ENCODE data around the gene CFAP210. TPM values are rescaled to one million over a fixed set of nuclear protein-coding genes. Genes with fewer than 3 reads are reported as not detected.

CFAP210 gene
- total and polyA plus RNA-seq, 9 of the 15 experiments (the other 6 are each of a cell fraction or from before 2014, with no cell fraction given): 0.75 to 3.6 (median 1.3) TPM

DNA sequence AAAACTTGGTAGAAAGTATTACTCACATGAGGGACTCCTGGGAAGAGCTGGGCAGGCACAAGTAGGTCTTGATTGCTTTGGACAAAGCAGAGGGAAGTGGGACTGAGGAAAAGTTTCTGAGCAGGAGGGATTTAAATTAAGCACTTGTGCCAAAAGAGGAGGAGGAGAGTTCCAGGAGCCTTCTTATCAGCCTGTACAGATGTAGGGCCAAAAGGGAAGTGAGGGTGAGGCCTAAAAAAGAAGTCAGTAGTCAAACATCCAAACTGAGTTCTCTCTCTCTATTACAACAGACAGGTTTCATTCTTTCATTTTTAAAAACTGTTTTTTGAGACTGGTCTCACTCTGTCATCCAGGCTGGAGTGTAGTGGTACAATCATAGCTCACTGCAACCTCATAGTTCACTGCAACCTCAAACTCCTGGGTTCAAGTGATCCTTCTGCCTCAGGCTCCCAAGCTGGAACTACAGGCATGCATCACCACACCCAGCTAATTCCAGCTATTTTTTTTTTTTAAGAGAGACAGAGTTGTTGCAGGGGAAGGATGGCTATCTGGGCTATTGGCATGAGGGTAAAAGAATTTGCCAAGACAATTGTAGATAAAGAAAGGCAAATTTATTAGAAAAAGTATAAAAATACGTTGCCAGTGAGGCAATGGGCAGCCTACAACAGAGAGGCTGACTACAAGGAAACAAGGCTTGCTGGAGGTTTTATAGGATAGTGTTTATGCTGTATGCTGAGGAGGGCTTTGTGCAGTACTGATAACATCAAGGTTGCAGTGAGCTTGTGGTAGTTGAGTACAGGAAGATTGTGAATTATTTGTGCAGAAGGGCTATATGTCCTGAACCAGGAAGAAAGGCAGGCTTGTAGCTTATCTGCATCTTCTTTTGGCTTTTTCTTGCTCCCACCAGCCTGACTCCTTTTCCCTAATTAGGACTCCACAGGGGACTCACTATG is 29.0 kb downstream of the CFAP210 start (continued):
- TF ChIP-seq ATF7 (IDR thresholded peaks at IDR 0.05): peak; percentile 65
- TF ChIP-seq, protein P1, sequence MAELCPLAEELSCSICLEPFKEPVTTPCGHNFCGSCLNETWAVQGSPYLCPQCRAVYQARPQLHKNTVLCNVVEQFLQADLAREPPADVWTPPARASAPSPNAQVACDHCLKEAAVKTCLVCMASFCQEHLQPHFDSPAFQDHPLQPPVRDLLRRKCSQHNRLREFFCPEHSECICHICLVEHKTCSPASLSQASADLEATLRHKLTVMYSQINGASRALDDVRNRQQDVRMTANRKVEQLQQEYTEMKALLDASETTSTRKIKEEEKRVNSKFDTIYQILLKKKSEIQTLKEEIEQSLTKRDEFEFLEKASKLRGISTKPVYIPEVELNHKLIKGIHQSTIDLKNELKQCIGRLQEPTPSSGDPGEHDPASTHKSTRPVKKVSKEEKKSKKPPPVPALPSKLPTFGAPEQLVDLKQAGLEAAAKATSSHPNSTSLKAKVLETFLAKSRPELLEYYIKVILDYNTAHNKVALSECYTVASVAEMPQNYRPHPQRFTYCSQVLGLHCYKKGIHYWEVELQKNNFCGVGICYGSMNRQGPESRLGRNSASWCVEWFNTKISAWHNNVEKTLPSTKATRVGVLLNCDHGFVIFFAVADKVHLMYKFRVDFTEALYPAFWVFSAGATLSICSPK (IDR thresholded peaks at IDR 0.05; ENCODE audit: borderline replicate concordance): 0 out of 2 replicates have a peak, but pooled peaks have one; percentile 33
- TF ChIP-seq, protein P2, sequence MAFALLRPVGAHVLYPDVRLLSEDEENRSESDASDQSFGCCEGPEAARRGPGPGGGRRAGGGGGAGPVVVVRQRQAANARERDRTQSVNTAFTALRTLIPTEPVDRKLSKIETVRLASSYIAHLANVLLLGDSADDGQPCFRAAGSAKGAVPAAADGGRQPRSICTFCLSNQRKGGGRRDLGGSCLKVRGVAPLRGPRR (CRISPR knock-in tag; IDR thresholded peaks at IDR 0.05): no peak
- no peak for TF ChIP-seq HSF4 (CRISPR knock-in tag; IDR thresholded peaks at IDR 0.05; ENCODE audit: borderline replicate concordance)
- no peak; the same call in 1 of the 2 replicates for TF ChIP-seq MYBL2 (IDR thresholded peaks at IDR 0.05; ENCODE audit: low read depth)
- no peak for TF ChIP-seq MYBL2 (CRISPR knock-in tag; IDR thresholded peaks at IDR 0.05; ENCODE audit: borderline replicate concordance)
- TF ChIP-seq MBD2 (IDR thresholded peaks at IDR 0.05; ENCODE audit: borderline replicate concordance, low read depth): no peak; the same call in 1 of the 2 replicates
- TF ChIP-seq, protein P3, sequence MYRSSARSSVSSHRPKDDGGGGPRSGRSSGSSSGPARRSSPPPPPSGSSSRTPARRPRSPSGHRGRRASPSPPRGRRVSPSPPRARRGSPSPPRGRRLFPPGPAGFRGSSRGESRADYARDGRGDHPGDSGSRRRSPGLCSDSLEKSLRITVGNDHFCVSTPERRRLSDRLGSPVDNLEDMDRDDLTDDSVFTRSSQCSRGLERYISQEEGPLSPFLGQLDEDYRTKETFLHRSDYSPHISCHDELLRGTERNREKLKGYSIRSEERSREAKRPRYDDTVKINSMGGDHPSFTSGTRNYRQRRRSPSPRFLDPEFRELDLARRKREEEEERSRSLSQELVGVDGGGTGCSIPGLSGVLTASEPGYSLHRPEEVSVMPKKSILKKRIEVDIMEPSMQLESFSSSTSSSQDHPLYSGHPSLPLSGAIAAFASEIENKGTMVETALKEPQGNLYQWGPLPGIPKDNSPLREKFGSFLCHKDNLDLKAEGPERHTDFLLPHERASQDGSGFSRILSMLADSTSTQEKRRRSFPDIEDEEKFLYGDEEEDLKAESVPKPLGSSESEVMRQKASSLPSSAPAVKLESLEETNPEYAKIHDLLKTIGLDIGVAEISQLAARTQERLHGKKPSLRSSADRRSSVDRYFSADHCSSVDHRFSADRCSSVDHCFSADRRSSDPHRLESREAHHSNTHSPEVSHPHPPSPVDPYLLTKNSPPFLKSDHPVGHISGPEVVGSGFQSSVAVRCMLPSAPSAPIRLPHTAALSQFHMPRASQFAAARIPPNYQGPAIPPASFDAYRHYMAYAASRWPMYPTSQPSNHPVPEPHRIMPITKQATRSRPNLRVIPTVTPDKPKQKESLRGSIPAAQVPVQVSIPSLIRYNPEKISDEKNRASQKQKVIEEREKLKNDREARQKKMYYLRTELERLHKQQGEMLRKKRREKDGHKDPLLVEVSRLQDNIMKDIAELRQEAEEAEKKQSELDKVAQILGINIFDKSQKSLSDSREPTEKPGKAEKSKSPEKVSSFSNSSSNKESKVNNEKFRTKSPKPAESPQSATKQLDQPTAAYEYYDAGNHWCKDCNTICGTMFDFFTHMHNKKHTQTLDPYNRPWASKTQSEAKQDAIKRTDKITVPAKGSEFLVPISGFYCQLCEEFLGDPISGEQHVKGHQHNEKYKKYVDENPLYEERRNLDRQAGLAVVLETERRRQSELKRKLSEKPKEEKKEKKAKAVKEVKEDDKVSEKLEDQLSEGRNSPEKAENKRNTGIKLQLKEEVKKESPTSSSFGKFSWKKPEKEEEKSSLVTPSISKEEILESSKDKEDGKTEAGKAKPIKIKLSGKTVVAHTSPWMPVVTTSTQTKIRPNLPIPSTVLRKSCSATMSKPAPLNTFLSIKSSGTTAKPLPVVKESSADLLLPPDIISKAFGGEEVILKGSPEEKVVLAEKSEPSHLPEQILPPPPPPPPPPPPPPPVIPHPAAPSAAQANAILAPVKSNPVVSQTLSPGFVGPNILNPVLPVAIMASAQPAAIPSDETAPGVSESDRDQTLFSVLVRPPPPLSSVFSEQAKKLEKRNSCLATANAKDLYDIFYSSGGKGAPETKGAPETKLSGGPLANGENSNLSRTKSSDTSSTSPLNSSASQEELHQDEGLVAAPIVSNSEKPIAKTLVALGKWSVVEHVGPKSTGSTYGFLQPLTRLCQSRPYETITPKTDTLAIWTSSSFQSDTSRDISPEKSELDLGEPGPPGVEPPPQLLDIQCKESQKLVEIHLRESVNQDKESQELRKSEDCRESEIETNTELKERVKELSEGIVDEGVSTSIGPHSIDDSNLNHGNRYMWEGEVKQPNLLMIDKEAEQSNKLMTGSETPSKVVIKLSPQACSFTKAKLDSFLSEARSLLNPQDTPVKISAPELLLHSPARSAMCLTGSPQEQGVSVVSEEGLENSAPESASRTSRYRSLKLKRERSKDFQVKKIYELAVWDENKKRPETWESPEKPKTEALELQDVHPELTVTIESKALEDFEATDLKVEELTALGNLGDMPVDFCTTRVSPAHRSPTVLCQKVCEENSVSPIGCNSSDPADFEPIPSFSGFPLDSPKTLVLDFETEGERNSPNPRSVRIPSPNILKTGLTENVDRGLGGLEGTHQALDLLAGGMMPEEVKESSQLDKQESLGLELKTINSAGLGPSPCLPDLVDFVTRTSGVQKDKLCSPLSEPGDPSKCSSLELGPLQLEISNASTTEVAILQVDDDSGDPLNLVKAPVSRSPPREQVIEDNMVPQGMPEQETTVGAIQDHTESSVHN (IDR thresholded peaks at IDR 0.05; ENCODE audit: borderline replicate concordance in 1 of 2, low read depth in 1 of 2): no peak
- TF ChIP-seq NONO (IDR thresholded peaks at IDR 0.05; ENCODE audit: low read depth in 2 of 2, low read length in 1 of 2): peak in 1 of 2 experiments; percentile 60; a peak in 1 of 4 replicates
- TF ChIP-seq HOXB6 (CRISPR knock-in tag; IDR thresholded peaks at IDR 0.05; ENCODE audit: borderline replicate concordance): 0 out of 2 replicates have a peak, but pooled peaks have one; percentile 42
- TF ChIP-seq, protein P4, sequence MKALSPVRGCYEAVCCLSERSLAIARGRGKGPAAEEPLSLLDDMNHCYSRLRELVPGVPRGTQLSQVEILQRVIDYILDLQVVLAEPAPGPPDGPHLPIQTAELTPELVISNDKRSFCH (CRISPR knock-in tag; IDR thresholded peaks at IDR 0.05): no peak
- TF ChIP-seq, protein P4 (tag; IDR thresholded peaks at IDR 0.05): peak; percentile 46; the same call in 1 of the 2 replicates
